Measurements from ENCODE around the gene KISS1R.

KISS1R gene

DNA sequence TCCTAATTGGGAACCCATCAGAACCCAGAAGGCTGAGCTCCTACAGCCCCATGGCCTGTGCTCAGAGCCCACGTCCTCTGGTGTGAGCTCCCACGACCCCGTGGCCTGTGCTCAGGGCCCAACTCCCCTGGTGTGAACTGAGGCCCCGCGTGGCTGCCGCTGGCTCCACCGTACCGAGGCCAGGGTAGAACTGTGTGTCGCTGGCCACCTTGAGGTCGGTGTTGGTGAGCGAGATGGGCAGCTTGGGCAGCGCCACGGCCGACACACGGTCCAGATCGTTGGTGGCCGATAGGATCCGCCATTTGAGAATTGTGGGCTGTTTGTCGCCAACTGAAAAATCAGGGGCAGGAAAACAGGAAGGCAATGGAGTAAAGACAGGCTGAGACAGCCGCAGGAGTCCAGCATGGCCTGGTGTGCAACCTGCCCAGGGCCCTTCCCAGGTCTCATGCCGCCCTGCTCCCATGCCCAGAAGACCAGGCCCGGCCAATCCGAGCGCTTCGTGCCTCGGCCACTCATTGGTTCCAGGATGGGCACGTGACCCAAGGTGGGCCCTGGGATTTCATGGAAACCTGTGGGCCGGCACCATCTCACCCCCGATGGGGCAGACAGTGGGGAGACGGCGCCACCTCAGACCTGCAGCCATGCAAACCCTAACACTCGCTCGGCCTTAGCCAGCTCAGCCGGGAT is 35.6 kb upstream of the KISS1R start:
- Histone ChIP-seq H3K4me2 (ENCODE audit: low read length) (no peak overlapping the region), H4K20me1 (ENCODE audit: insufficient read depth, low read length) (no peaks in the 10 kb centered on the region), H3K27me3 (ENCODE audit: insufficient read depth, low read length) (no peaks in the 10 kb centered on the region), H3K9ac (ENCODE audit: low read length) (no peak overlapping the region), H3K4me1 (ENCODE audit: insufficient read depth, low read length, severe bottlenecking) (no peaks in the 10 kb centered on the region), H3K9me3 (ENCODE audit: low read length) (no peaks in the 10 kb centered on the region), H3K4me3 (ENCODE audit: low read depth, low read length, poor library complexity, severe bottlenecking) (no peak overlapping the region), H3K79me2 (ENCODE audit: insufficient read depth, low read length) (no peaks in the 10 kb centered on the region), H3K36me3 (ENCODE audit: insufficient read depth, low read length) (peaks cover 45% of the 10 kb centered on the region), H3F3A (ENCODE audit: insufficient read depth, low read length) (no peaks in the 10 kb centered on the region), H3K27ac (ENCODE audit: low read depth, low read length, poor library complexity, severe bottlenecking) (no peak overlapping the region), H3K9me2 (ENCODE audit: low read depth, low read length) (no peaks in the 10 kb centered on the region), H2AFZ (ENCODE audit: low read length) (no peak overlapping the region)
- TF ChIP-seq EZH2 (IDR thresholded peaks at IDR 0.05; ENCODE audit: borderline replicate concordance, low read length) = no peak
- TF ChIP-seq, protein P1, sequence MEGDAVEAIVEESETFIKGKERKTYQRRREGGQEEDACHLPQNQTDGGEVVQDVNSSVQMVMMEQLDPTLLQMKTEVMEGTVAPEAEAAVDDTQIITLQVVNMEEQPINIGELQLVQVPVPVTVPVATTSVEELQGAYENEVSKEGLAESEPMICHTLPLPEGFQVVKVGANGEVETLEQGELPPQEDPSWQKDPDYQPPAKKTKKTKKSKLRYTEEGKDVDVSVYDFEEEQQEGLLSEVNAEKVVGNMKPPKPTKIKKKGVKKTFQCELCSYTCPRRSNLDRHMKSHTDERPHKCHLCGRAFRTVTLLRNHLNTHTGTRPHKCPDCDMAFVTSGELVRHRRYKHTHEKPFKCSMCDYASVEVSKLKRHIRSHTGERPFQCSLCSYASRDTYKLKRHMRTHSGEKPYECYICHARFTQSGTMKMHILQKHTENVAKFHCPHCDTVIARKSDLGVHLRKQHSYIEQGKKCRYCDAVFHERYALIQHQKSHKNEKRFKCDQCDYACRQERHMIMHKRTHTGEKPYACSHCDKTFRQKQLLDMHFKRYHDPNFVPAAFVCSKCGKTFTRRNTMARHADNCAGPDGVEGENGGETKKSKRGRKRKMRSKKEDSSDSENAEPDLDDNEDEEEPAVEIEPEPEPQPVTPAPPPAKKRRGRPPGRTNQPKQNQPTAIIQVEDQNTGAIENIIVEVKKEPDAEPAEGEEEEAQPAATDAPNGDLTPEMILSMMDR (IDR thresholded peaks at IDR 0.05; ENCODE audit: low read length) = no peak

DNA sequence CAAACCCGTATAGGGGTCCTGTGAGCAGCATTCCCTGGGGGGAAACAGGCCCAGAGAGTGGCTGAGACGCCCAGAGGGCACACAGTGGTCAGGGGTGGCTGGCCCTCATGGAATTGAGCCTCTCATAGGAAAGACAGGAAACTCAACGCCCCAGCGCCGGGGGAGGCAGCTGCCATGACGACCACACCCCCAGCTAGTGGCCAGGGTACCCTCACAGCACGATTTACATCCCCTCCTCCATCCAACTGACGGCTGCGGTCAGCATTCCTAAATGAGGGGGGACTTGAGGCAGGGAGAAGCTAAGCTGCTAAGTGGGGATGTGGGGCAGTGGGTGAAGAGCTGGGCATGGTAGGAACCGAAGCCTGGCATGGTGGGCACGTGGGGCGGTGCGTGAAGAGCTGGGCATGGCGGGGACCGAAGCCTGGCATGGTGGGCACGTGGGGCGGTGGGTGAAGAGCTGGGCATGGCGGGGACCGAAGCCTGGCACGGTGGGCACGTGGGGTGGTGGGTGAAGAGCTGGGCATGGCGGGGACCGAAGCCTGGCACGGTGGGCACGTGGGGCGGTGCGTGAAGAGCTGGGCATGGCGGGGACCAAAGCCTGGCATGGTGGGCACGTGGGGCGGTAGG is 34.1 kb upstream of the KISS1R start:
- no peak overlapping the region for H3K4me3 ChIP-seq (ENCODE audit: low read depth, low read length, poor library complexity, severe bottlenecking)

GRCh38 chr19:883661-884211 is 33.4 kb upstream of the KISS1R start:
- Histone ChIP-seq H2AFZ (ENCODE audit: low read length) (no peak overlapping the region), H3K27me3 (ENCODE audit: insufficient read depth, low read length) (no peaks in the 10 kb centered on the region), H3F3A (ENCODE audit: insufficient read depth, low read length) (no peaks in the 10 kb centered on the region), H3K4me1 (ENCODE audit: insufficient read depth, low read length, severe bottlenecking) (peaks cover 8% of the 10 kb centered on the region), H4K20me1 (ENCODE audit: insufficient read depth, low read length) (no peaks in the 10 kb centered on the region), H3K9me3 (ENCODE audit: low read length) (no peaks in the 10 kb centered on the region), H3K27ac (ENCODE audit: low read depth, low read length, poor library complexity, severe bottlenecking) (no peak overlapping the region), H3K9me2 (ENCODE audit: low read depth, low read length) (no peaks in the 10 kb centered on the region), H3K36me3 (ENCODE audit: insufficient read depth, low read length) (peaks cover 48% of the 10 kb centered on the region), H3K9ac (ENCODE audit: low read length) (no peak overlapping the region), H3K4me3 (ENCODE audit: low read depth, low read length, poor library complexity, severe bottlenecking) (no peak overlapping the region), H3K4me2 (ENCODE audit: low read length) (no peak overlapping the region), H3K79me2 (ENCODE audit: insufficient read depth, low read length) (no peaks in the 10 kb centered on the region)
- TF ChIP-seq, protein P1 (IDR thresholded peaks at IDR 0.05; ENCODE audit: low read length) = no peak
- no peak for TF ChIP-seq EZH2 (IDR thresholded peaks at IDR 0.05; ENCODE audit: borderline replicate concordance, low read length)

More for the DNA sequence above, 34.1 kb upstream of the KISS1R start:
- Histone ChIP-seq H3K27ac (ENCODE audit: low read depth, low read length, poor library complexity, severe bottlenecking) (no peak overlapping the region), H3K27me3 (ENCODE audit: insufficient read depth, low read length) (no peaks in the 10 kb centered on the region), H2AFZ (ENCODE audit: low read length) (no peak overlapping the region), H3K9ac (ENCODE audit: low read length) (no peak overlapping the region), H3K9me2 (ENCODE audit: low read depth, low read length) (no peaks in the 10 kb centered on the region), H3K36me3 (ENCODE audit: insufficient read depth, low read length) (peaks cover 48% of the 10 kb centered on the region), H3K4me1 (ENCODE audit: insufficient read depth, low read length, severe bottlenecking) (peaks cover under 1% of the 10 kb centered on the region), H3F3A (ENCODE audit: insufficient read depth, low read length) (no peaks in the 10 kb centered on the region), H4K20me1 (ENCODE audit: insufficient read depth, low read length) (no peaks in the 10 kb centered on the region), H3K79me2 (ENCODE audit: insufficient read depth, low read length) (no peaks in the 10 kb centered on the region), H3K9me3 (ENCODE audit: low read length) (no peaks in the 10 kb centered on the region), H3K4me2 (ENCODE audit: low read length) (no peak overlapping the region)
- TF ChIP-seq, protein P1 (IDR thresholded peaks at IDR 0.05; ENCODE audit: low read length) = no peak
- no peak for TF ChIP-seq EZH2 (IDR thresholded peaks at IDR 0.05; ENCODE audit: borderline replicate concordance, low read length)
